ENCODE results near the gene CACNA1E. TPM values are rescaled to one million over a fixed set of nuclear protein-coding genes. Genes with fewer than 3 reads are reported as not detected.

Gene CACNA1E
- total RNA-seq, 1 donor from 2014 or later: not detected

GRCh38 chr1:181664543-181664942, 181.2 kb downstream of the CACNA1E start:
- Mint-ChIP-seq H3K4me1 (ENCODE audit: low read depth) (no peaks in the 10 kb centered on the region), H3K36me3 (ENCODE audit: low read depth) (no peaks in the 10 kb centered on the region), H3K27me3 (ENCODE audit: low read depth) (peaks cover 2% of the 10 kb centered on the region), H3K4me3 (ENCODE audit: unreplicated experiment) (no peak overlapping the region), H3K27ac (ENCODE audit: unreplicated experiment) (no peak overlapping the region), H3K9me3 (ENCODE audit: low read depth) (peaks cover 14% of the 10 kb centered on the region)
- no peak for TF ChIP-seq CTCF (IDR thresholded peaks at IDR 0.05)
- no peak for DNase-seq (ENCODE audit: low spot score)

- peaks cover 2% of the 10 kb centered on the region for H3K27me3 Mint-ChIP-seq (ENCODE audit: low read depth)
- H3K4me3 Mint-ChIP-seq (ENCODE audit: unreplicated experiment): no peak overlapping the region
- H3K27ac Mint-ChIP-seq (ENCODE audit: unreplicated experiment): no peak overlapping the region
Observed at GRCh38 chr1:181669246-181669645, 185.9 kb downstream of the CACNA1E start.

GRCh38 chr1:181674617-181675016, 191.3 kb downstream of the CACNA1E start:
- TF ChIP-seq CTCF (IDR thresholded peaks at IDR 0.05): no peak
- H3K36me3 Mint-ChIP-seq (ENCODE audit: low read depth): no peaks in the 10 kb centered on the region

More at GRCh38 chr1:181669246-181669645, 185.9 kb downstream of the CACNA1E start:
- no peak for DNase-seq (ENCODE audit: low spot score)
- Mint-ChIP-seq H3K36me3 (ENCODE audit: low read depth) (no peaks in the 10 kb centered on the region), H3K4me1 (ENCODE audit: low read depth) (no peaks in the 10 kb centered on the region), H3K9me3 (ENCODE audit: low read depth) (peaks cover 6% of the 10 kb centered on the region)
- TF ChIP-seq CTCF (IDR thresholded peaks at IDR 0.05): no peak

GRCh38 chr1:181675091-181675917, 192.0 kb downstream of the CACNA1E start:
- Mint-ChIP-seq H3K4me3 (ENCODE audit: unreplicated experiment) (no peak overlapping the region), H3K27ac (ENCODE audit: unreplicated experiment) (no peak overlapping the region), H3K36me3 (ENCODE audit: low read depth) (no peaks in the 10 kb centered on the region), H3K27me3 (ENCODE audit: low read depth) (peaks cover 6% of the 10 kb centered on the region), H3K9me3 (ENCODE audit: low read depth) (peaks cover 2% of the 10 kb centered on the region), H3K4me1 (ENCODE audit: low read depth) (no peaks in the 10 kb centered on the region)
- no peak for DNase-seq (ENCODE audit: low spot score)
- no peak for TF ChIP-seq CTCF (IDR thresholded peaks at IDR 0.05)

More at GRCh38 chr1:181674617-181675016, 191.3 kb downstream of the CACNA1E start:
- H3K27me3 Mint-ChIP-seq (ENCODE audit: low read depth): peaks cover 6% of the 10 kb centered on the region
- no peaks in the 10 kb centered on the region for H3K4me1 Mint-ChIP-seq (ENCODE audit: low read depth)
- no peak for DNase-seq (ENCODE audit: low spot score)
- H3K4me3 Mint-ChIP-seq (ENCODE audit: unreplicated experiment): no peak overlapping the region
- H3K9me3 Mint-ChIP-seq (ENCODE audit: low read depth): peaks cover 2% of the 10 kb centered on the region
- H3K27ac Mint-ChIP-seq (ENCODE audit: unreplicated experiment): no peak overlapping the region

- Mint-ChIP-seq H3K9me3 (ENCODE audit: low read depth) (peaks cover 2% of the 10 kb centered on the region), H3K4me3 (ENCODE audit: unreplicated experiment) (no peak overlapping the region), H3K4me1 (ENCODE audit: low read depth) (no peaks in the 10 kb centered on the region), H3K36me3 (ENCODE audit: low read depth) (no peaks in the 10 kb centered on the region), H3K27ac (ENCODE audit: unreplicated experiment) (no peak overlapping the region), H3K27me3 (ENCODE audit: low read depth) (peaks cover 6% of the 10 kb centered on the region)
- no peak for DNase-seq (ENCODE audit: low spot score)
- TF ChIP-seq CTCF (IDR thresholded peaks at IDR 0.05): no peak
Observed at GRCh38 chr1:181675918-181676190, 192.5 kb downstream of the CACNA1E start.
